ENCODE measurements around the gene PPP1R11. TPM values are rescaled to one million over a fixed set of nuclear protein-coding genes. Genes with fewer than 3 reads are reported as not detected.

Gene PPP1R11
- total and polyA plus RNA-seq, 9 of the 15 experiments (the other 6 are each of a cell fraction or from before 2014, with no cell fraction given): 17.8 to 94.8 (median 44.6) TPM

GRCh38 chr6:30067460-30068139 is 602 bp downstream of the PPP1R11 start (continued):
- no peak for TF ChIP-seq PATZ1 (CRISPR knock-in tag; IDR thresholded peaks at IDR 0.05; ENCODE audit: borderline replicate concordance)
- no peak for TF ChIP-seq POLR2AphosphoS5 (IDR thresholded peaks at IDR 0.05; ENCODE audit: control insufficient read depth, insufficient read depth, low read depth, low read length)
- no peak for TF ChIP-seq HDAC3 (IDR thresholded peaks at IDR 0.05; ENCODE audit: borderline replicate concordance, partially characterized antibody)
- TF ChIP-seq ZBTB7A (IDR thresholded peaks at IDR 0.05; ENCODE audit: borderline replicate concordance, control insufficient read depth, low read depth, low read length): 0 out of 2 replicates have a peak, but pooled peaks have one; percentile 19
- TF ChIP-seq U2AF2 (optimal IDR thresholded peaks at IDR 0.05; ENCODE audit: low read depth, low read length): no peak
- TF ChIP-seq CUX1 (CRISPR knock-in tag; IDR thresholded peaks at IDR 0.05): no peak
- no peak for TF ChIP-seq GABPB1 (CRISPR knock-in tag; IDR thresholded peaks at IDR 0.05)
- no peak for TF ChIP-seq PTTG1 (tag; IDR thresholded peaks at IDR 0.05; ENCODE audit: low read depth)
- TF ChIP-seq ZNF324 (CRISPR knock-in tag; IDR thresholded peaks at IDR 0.05): no peak
- no peak for TF ChIP-seq PTRF (tag; IDR thresholded peaks at IDR 0.05)
- no peak for TF ChIP-seq TCF7 (IDR thresholded peaks at IDR 0.05; ENCODE audit: borderline replicate concordance)
- TF ChIP-seq RBM39 (optimal IDR thresholded peaks at IDR 0.05; ENCODE audit: low read depth, low read length): no peak
- no peak for TF ChIP-seq RREB1 (CRISPR knock-in tag; IDR thresholded peaks at IDR 0.05)
- TF ChIP-seq DDX20 (tag; IDR thresholded peaks at IDR 0.05; ENCODE audit: low read depth): no peak
